Hepatic stellate cell (primary cell): ENCODE data around the gene NEK1.
"Not testable (repeated sequence)": the region's sequence is repeated elsewhere in the genome, so short reads cannot be mapped to it uniquely, and the experiment has no call there.

ENCODE experiments used
- DNase-seq: peaks from one replicate; pipeline ENCODE4 v3.0.0; 2011; ENCODE audit warnings: low spot score

Gene NEK1

GRCh38 chr4:169601016-169601771, 11.2 kb downstream of the NEK1 start:
- DNase-seq, result no peak

GRCh38 chr4:169594560-169595195, 17.7 kb downstream of the NEK1 start:
- no peak for DNase-seq

GRCh38 chr4:169593050-169593560, 19.3 kb downstream of the NEK1 start:
- no peak for DNase-seq

GRCh38 chr4:169583563-169583962, 28.8 kb downstream of the NEK1 start:
- DNase-seq, result no peak

GRCh38 chr4:169582706-169583105, 29.7 kb downstream of the NEK1 start:
- no peak for DNase-seq

GRCh38 chr4:169582203-169582602, 30.2 kb downstream of the NEK1 start:
- DNase-seq, result no peak

- DNase-seq, result no peak
Measured at GRCh38 chr4:169573889-169574288, 38.5 kb downstream of the NEK1 start.

GRCh38 chr4:169571435-169571834, 40.9 kb downstream of the NEK1 start:
- DNase-seq, result no peak

- DNase-seq, result not testable (repeated sequence)
Measured at GRCh38 chr4:169571012-169571411, 41.4 kb downstream of the NEK1 start.

- DNase-seq, result not testable (repeated sequence)
Measured at GRCh38 chr4:169570266-169570665, 42.1 kb downstream of the NEK1 start.

GRCh38 chr4:169569188-169569587, 43.2 kb downstream of the NEK1 start:
- DNase-seq, result not testable (repeated sequence)

- no peak for DNase-seq
Measured at GRCh38 chr4:169567916-169568315, 44.5 kb downstream of the NEK1 start.

GRCh38 chr4:169566021-169566818, 46.2 kb downstream of the NEK1 start:
- DNase-seq, result peak; percentile 44

- DNase-seq, result no peak
Measured at GRCh38 chr4:169565606-169566005, 46.8 kb downstream of the NEK1 start.

GRCh38 chr4:169557061-169557636, 55.2 kb downstream of the NEK1 start:
- DNase-seq, result no peak

GRCh38 chr4:169546548-169546947, 65.8 kb downstream of the NEK1 start:
- DNase-seq, result not testable (repeated sequence)

- DNase-seq, result no peak
Measured at GRCh38 chr4:169540774-169541173, 71.6 kb downstream of the NEK1 start.

- no peak for DNase-seq
Measured at GRCh38 chr4:169530048-169530447, 82.3 kb downstream of the NEK1 start.

GRCh38 chr4:169523796-169524195, 88.6 kb downstream of the NEK1 start:
- no peak for DNase-seq

- DNase-seq, result no peak
Measured at GRCh38 chr4:169510617-169511016, 101.8 kb downstream of the NEK1 start.

- no peak for DNase-seq
Measured at GRCh38 chr4:169506903-169507302, 105.5 kb downstream of the NEK1 start.

- not testable (repeated sequence) for DNase-seq
Measured at GRCh38 chr4:169499907-169500306, 112.5 kb downstream of the NEK1 start.
